HG02642 (cell line): ENCODE measurements around the gene TTC34.
A peak's percentile ranks its signal among the peaks of the same experiment; 100 is the strongest.

ENCODE experiments used
- ATAC-seq: cut with Tn5 transposase; IDR thresholded peaks from one replicate; pipeline ENCODE4 v1.9.1; 2021; ENCODE audit warnings: mild to moderate bottlenecking; ENCODE audit not compliant: unreplicated experiment, poor library complexity

Gene TTC34

GRCh38 chr1:2595812-2596529, 205.5 kb downstream of the TTC34 start:
- no peak for ATAC-seq

- no peak for ATAC-seq
These were observed 206.2 kb downstream of the TTC34 start for GRCh38 chr1:2595261-2595811.

- no peak for ATAC-seq
These were observed 206.8 kb downstream of the TTC34 start for GRCh38 chr1:2594641-2595131.

DNA sequence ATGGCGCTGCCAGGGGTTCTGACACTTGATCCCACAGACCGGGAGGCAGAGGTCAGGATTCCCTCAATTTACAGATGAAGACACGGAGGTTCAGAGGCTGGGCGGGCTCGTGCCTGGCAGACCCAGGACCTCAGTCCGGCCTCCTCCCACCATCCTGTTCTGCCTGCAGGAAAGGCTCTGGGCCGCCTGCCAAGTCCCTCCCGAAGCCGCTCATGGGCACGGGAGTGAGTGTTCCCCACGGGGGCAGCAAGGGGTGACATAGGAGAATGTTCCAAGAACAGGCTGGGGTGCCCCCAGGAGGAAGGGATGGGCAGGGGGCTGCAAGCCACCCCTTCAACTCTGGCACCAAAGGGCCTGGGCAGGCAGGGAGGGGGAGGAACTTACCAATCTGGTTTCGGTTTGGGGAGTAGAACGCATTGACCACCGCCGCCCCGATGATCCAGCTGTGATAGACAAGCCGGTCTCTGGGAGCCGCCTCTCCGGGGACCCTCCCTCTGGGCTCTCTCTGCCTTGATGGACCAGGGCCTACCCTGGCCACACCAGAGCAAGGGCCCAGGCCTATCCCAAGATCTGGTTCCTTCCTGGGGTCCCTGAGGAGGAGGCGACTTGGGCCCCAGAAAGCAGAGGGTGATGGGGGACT, 207.4 kb downstream of the TTC34 start:
- no peak for ATAC-seq

DNA sequence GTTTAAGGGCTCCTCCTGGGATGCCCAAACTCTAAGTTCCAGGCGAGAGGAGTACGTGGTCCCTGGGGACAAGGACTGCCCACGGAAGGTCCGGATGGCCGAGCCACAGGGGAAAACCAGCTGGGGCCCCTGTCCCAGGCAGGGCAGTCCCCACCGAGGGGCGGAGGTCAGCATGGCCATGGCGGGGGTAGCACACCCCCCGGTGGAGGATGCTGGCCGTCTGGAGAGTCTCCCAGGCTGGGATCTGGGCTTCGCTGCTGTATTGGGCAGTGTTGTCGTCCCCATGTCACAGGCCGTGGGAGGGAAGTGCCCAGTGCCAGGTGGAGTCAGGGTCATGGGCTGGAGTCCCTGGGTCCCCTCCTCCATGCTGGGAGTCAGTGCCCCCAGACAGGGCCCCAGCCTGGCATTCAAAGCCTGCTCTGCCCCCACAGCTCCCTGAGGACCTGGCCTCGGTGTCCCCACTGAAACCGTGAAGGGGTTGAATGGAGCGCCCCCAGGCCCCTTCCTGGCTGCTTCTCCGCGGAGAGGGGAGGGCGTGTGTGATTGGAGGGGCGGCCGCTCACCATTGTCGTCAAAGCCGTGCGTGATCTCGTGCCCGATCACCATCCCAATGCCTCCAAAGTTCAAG, 208.1 kb downstream of the TTC34 start:
- ATAC-seq: no peak

DNA sequence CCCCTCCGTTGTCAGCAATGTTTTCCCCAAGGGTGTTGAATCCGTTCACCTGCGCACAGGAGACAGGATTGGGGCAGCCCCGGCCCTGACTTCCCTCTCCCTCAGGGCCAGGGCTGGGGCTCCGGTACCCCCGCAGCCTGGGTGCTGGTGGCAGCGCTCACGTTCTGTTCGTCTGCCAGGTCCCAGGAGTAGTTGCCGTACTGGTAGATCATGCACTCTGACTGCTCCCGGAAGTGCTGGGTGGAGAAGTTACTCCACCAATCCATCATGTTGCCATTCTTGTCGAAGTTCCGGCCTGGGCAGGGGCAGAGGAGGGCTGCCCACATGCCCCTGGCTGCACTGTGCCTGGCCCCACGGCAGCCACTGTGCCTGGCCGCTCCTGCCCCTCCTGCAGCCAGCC, 208.8 kb downstream of the TTC34 start:
- no peak for ATAC-seq

DNA sequence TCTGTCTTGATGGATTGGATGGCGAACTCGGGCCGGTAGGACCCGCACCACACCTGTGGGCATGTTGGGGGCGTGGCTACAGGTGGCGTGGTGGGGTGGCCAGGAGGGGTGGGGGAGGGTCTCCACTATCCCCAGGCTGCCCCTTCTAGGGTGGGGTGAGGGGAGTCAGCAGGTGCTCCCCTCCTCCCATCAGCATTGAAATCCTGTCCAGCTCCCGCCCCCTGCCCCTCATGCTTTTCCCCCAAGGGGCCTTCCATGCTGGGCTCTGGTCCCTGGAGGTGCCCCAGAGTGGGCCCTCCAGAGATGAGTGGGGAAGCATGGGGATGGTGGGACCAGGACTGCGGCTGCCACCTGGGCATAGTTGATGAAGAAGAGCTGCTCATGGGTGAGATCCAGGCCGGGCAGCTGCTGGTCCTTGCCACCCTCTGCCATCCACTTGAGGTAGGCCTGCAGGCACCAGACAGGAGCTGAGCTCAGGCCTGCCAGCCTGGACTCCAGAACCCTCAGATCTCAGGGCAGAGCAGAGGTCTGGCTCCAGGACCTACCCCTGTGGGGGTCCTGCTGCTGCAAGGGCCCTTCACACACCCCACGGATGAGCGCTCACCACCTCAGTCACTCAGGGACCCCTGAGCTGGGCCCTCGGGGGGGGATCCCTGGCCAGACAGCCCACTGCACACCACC, 209.8 kb downstream of the TTC34 start:
- ATAC-seq: no peak

GRCh38 chr1:2591233-2591580, 210.3 kb downstream of the TTC34 start:
- ATAC-seq: no peak

DNA sequence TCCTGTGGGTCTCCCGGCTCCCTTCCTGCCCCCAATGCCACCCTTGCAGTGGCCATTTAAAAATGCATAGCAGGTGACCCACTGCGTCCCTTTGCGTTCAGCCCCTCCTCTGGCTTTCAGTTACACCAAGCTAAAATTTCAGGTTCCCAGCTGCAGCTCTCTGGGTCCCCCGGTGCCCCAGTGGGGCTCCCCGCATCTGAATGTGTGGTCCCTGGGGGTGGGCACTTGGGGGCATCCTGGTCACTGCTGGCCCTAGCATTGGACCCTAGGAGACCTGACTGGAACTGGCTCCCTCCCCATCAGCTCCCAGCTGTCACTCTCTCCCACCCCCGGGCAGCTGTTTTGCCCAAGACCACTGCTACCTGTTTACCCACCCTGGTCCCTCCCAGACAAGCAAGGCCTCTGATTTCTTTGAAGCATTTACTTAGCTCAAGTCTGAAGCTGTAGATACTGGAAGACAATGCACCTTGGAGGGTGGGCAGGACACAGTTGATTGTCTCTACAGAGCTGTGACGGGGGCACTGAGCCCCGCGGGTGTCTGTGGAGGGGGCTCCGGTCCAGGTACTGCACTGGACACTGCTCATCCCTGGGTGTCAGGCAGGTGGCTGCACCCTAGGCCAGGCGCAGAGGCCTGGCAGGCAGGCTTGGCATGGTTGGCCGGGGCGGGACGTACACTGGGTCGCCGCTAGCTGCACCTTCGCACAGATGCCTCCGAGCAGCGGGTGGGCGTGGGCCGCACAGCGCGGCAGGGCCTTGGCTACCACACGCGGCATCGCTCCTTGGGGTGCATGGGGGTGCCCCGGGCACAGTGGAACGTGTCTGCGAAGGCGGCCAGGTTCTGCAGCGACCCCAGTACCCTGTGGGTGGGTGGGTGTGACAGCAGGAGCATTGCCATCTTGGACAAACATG, 211.0 kb downstream of the TTC34 start:
- ATAC-seq: no peak

DNA sequence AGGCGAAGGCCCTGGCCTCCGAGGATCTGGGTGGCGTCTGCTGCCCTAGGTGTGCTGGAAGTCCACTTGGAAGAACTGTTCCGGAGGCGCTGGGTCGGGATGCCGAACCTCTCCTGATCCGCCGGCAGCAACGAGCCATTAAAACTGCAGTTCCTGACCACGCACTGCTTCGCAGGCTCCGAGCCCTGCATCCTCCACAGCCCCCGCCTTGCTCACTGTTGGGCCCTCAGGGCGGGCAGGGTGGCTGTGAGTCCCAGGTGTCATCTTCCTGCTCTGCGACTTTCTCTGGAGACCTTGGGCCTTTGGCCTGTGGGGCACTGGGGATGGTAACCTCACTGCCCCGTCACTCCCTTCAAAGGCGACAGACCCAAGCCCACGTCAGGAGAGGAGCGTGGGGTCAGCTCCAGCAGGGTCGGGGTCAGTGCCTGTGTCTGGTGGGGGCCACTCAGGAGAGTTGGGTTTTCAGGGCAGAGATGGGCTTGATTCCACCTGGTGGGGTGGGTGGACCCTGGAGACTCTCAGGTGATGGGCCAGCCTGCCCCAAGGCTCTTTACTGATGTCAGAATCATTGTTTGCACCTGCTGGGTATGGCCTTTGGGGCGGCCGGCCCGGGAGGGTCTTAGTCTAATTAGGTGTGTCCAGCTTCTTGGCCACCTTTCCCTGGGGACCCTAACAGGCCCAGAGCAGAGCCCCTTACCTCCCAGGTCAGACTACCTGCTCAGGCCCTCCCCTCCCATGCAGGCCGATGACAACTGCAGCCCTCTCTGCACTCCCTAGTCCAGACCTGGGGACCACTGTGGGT, 211.9 kb downstream of the TTC34 start:
- no peak for ATAC-seq

DNA sequence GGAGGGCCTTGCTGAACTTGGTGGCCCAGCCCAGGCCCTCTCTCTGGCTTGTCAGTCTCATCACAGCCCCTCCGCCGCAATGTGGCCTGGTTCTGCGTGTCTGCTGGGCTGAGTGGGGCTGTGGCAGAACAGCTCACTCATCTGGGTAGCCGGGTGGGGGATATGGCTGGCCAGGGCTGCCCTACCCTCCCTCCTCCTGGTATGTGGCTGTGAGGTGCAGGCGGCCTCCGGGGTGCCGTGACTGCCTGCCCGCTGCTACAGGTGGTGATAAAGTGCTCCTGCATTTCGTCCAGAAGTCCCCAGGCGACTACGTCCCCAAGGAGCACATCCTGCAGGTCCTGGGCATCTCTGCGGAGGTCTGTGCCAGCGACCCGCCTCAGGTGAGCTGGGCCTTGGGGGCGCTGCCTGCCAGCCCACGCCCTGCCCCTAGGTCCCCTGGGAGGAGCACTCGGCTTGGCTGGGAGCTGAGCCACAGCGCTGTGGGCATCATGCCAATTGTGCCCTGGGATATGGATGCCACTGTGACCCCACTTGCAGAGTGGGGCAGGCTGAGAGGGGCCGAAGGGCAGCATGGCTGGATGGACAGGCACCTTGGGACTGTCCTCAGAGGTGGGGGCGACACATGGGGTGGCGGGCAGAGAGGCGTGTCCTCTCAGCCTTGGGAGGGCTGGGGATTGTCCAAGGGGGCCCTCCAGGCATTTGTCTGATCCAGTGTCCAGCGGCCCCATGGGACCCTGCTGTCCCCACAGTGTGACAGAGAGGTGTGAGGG, 212.6 kb downstream of the TTC34 start:
- ATAC-seq: no peak

GRCh38 chr1:2587860-2588571, 213.5 kb downstream of the TTC34 start:
- no peak for ATAC-seq

- ATAC-seq: no peak
These were observed 214.2 kb downstream of the TTC34 start for GRCh38 chr1:2587071-2587859.

- peak; percentile 76 for ATAC-seq
These were observed 215.1 kb downstream of the TTC34 start, which contains the start of gene PRXL2B for GRCh38 chr1:2586154-2587070. TSS of gene PRXL2B (plus strand) at chr1:2586777. CDS start at chr1:2586886, 109 bp downstream.
